BE2C (cell line): Measurements from ENCODE around the gene BOK.

Source experiments
- DNase-seq: peaks from one replicate; pipeline ENCODE4 v3.0.0-alpha.2; 2020
- H3K27me3 ChIP-seq: fragments of 250-450 bp; sonication (Bioruptor Pico); 2 replicates; pipeline ENCODE4 v1.5.1; 2020; ENCODE audit warnings: mild to moderate bottlenecking
- H3K36me3 ChIP-seq: fragments of 250-450 bp; sonication (Bioruptor Pico); 2 replicates; pipeline ENCODE4 v1.5.1; 2020; ENCODE audit warnings: mild to moderate bottlenecking
- H3K4me1 ChIP-seq: fragments of 250-450 bp; sonication (Bioruptor Pico); 2 replicates; pipeline ENCODE4 v1.5.1; 2020
- H3K4me3 ChIP-seq: 2 replicates; pipeline ENCODE4 v1.5.1; 2011; ENCODE audit warnings: low read depth, low read length
- H3K9me3 ChIP-seq: fragments of 250-450 bp; sonication (Bioruptor Pico); 2 replicates; pipeline ENCODE4 v1.5.1; 2020
- TF ChIP-seq, protein P1 (sequence below): IDR thresholded peaks from 2 replicates; pipeline ENCODE4 v1.5.1; 2012; ENCODE audit warnings: mild to moderate bottlenecking, low read depth, low read length

Gene BOK

DNA sequence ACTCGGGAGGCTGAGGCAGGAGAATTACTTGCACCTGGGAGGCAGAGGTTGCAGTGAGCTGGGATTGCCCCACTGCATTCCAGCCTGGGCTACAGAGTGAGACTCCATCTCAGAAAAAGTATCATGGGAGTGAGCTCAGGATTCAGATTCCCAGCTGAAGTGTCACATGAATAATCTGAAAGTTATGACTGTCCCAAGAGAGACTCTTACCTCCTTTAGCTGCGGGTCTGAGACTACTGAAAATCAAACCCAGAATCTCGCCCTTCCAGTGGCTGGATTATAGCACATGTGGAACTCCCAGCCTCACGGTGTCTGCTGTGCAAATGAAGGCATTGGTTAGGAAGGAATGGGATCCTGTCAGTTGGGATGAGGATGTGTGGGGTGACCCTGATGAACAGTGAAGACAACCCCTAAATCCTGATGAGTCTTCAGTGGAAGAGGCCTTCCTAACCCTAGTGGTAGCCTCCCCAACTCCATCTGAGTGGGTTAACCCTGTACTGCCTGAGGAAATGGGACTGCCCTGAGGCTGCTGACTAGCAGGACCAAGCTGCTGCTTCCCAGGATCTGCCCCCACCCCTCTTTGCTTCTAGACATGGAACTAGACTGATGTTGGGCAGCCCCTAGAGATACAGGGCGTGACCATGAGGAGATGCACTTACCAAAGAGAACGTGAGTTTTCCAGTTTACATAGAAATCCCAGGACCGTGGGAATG is 16.5 kb downstream of the BOK start:
- no peaks in the 10 kb centered on the region for H3K9me3 ChIP-seq

DNA sequence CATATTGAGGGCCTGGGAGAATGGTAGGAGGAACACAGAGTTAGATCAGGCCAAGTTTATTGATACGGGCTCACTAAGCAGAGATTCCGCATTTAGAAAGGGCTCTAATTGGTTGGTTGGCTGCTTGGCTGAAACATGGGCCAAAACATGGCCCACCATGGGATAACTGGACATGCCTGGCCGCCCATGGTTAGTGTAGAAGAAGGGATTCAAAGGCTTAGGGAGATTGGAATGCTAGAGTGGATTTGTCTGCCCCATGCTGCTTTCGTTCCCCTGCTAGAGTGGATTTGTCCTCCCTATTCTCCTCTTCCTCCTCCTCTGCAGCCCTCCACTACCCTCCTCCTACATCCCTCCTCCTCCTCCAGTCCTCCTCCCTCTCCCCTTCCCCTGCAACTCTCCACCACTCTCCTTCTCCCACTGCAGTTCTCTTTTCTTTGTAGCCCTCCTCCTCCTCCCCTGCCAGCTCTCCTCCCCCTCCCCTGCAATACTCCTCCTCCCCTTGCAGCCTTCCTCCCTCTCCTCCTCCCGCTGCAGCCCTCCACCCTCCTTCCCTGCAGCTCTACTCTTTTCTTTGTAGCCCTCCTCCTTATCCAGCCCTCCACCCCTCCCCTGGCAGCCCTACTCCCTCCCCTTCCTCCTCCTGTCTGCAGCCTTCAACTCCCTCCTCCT is 17.2 kb downstream of the BOK start:
- H3K4me3 ChIP-seq, result no peak overlapping the region
- no peaks in the 10 kb centered on the region for H3K4me1 ChIP-seq
- DNase-seq, result no peak
- no peaks in the 10 kb centered on the region for H3K27me3 ChIP-seq
- TF ChIP-seq, protein P1, sequence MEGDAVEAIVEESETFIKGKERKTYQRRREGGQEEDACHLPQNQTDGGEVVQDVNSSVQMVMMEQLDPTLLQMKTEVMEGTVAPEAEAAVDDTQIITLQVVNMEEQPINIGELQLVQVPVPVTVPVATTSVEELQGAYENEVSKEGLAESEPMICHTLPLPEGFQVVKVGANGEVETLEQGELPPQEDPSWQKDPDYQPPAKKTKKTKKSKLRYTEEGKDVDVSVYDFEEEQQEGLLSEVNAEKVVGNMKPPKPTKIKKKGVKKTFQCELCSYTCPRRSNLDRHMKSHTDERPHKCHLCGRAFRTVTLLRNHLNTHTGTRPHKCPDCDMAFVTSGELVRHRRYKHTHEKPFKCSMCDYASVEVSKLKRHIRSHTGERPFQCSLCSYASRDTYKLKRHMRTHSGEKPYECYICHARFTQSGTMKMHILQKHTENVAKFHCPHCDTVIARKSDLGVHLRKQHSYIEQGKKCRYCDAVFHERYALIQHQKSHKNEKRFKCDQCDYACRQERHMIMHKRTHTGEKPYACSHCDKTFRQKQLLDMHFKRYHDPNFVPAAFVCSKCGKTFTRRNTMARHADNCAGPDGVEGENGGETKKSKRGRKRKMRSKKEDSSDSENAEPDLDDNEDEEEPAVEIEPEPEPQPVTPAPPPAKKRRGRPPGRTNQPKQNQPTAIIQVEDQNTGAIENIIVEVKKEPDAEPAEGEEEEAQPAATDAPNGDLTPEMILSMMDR, result no peak
- peaks cover 5% of the 10 kb centered on the region; the same call in 1 of the 2 replicates for H3K36me3 ChIP-seq
- H3K9me3 ChIP-seq, result no peaks in the 10 kb centered on the region

More for the DNA sequence above, 16.5 kb downstream of the BOK start:
- no peak for DNase-seq
- TF ChIP-seq, protein P1, result no peak
- Histone ChIP-seq H3K4me3 (no peak overlapping the region), H3K27me3 (no peaks in the 10 kb centered on the region), H3K4me1 (no peaks in the 10 kb centered on the region), H3K36me3 (no peaks in the 10 kb centered on the region)

DNA sequence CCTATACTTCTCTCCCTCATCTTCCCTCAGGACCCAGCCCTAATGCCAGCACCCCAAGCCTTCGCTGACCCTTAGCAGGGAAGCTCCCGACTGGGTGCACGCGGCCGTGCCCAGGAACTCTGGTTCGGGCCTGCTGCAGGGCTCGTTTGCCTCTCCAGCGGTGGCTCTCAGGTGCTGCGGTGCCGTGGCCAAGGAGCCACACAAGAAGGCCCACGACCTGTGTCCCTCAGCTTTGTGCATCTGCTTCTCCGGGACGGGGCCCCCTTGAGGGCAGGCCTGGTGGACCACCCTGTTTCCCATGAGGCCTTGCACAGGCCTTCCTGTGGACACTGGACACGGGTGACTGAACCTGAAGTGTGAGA is 17.7 kb downstream of the BOK start:
- peaks cover 9% of the 10 kb centered on the region; the same call in 1 of the 2 replicates for H3K36me3 ChIP-seq
- no peak for DNase-seq
- H3K9me3 ChIP-seq, result no peaks in the 10 kb centered on the region
- no peaks in the 10 kb centered on the region for H3K4me1 ChIP-seq
- H3K27me3 ChIP-seq, result no peaks in the 10 kb centered on the region
- H3K4me3 ChIP-seq, result no peak overlapping the region
- TF ChIP-seq, protein P1, result no peak

DNA sequence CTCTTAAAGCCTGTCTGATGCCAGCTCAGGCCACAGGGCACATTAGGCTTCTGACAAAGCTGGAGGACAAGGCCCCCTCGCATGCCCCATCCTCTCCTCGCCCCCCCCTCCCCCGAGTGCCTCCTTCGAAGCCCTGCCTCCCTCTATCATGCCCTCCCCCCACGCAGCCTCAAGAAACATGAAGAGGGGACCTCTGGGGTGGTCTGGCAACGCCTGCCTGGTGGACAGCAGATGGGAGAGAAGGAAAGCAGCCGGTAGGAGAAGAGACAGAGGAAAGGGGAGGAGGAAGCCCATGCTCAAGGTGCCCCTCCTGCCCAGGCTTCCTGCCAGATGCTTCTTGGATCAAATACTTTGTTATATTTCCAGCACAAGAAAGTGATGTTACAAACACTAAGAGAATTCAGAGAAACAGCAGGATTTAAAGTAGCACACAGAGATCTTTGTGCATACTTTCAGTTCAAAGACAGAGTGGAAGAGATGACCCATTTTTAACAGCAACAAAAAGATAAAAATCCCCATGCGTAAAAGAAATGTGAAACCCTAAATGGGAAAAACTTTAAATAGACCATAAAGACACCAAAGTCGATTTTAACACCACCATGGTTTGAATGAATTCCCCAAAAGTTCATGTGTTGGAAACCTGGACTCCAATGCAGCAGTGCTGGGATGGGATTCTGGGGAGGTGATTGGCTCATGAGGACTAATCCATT is 19.0 kb downstream of the BOK start:
- H3K27me3 ChIP-seq, result no peaks in the 10 kb centered on the region
- H3K4me1 ChIP-seq, result no peaks in the 10 kb centered on the region
- no peaks in the 10 kb centered on the region for H3K9me3 ChIP-seq
- H3K36me3 ChIP-seq, result peaks cover 18% of the 10 kb centered on the region
- TF ChIP-seq, protein P1, result no peak
- no peak overlapping the region for H3K4me3 ChIP-seq
- no peak for DNase-seq

DNA sequence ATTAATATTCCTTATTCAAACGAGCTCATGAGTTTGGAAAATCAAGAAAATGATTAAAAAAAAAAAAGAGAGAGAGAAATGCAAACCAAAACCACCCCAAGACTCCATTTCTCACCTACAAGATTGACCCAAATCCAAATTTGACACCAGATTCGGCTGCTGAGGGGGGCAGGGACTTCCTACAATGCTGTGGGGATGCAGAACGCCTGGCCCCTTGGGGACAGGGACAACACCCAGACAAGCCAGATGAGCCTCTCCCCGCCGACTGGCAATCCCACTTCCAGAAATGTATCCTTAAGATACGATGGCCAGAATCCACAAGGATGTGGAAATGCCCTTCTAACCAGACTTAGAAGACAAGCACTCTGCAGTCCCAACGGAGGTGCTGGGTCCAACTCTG is 20.7 kb downstream of the BOK start:
- Histone ChIP-seq H3K4me1 (no peaks in the 10 kb centered on the region), H3K4me3 (no peak overlapping the region), H3K27me3 (no peaks in the 10 kb centered on the region), H3K36me3 (peaks cover 34% of the 10 kb centered on the region), H3K9me3 (no peaks in the 10 kb centered on the region)
- no peak for DNase-seq
- TF ChIP-seq, protein P1, result no peak
